Memory B cell (primary cell): ENCODE results near the gene PTGIS.

Experiments used
- ATAC-seq: fragments of 150-1000 bp; cut with Tn5 transposase; 2 replicates; pipeline ENCODE4 v1.10.0; 2021; ENCODE audit warnings: low read depth, mild to moderate bottlenecking, moderate library complexity
- DNase-seq, 2 donors: peaks; one replicate each; pipeline ENCODE4 v3.0.0; 2022; ENCODE audit warnings: low spot score in 2 of 2
- H3K27ac Mint-ChIP-seq: one replicate; pipeline ENCODE4 v1.8.0; 2022; ENCODE audit warnings: mild to moderate bottlenecking, moderate library complexity, mixed read lengths
- H3K27me3 Mint-ChIP-seq: one replicate; pipeline ENCODE4 v1.8.0; 2022; ENCODE audit warnings: mixed read lengths
- H3K36me3 Mint-ChIP-seq: one replicate; pipeline ENCODE4 v1.8.0; 2022; ENCODE audit warnings: mild to moderate bottlenecking, mixed read lengths
- H3K4me1 Mint-ChIP-seq: one replicate; pipeline ENCODE4 v1.8.0; 2022; ENCODE audit warnings: mixed read lengths
- H3K4me3 Mint-ChIP-seq: one replicate; pipeline ENCODE4 v1.8.0; 2022; ENCODE audit warnings: mild to moderate bottlenecking, moderate library complexity, mixed read lengths
- H3K9me3 Mint-ChIP-seq: one replicate; pipeline ENCODE4 v1.8.0; 2022; ENCODE audit warnings: mixed read lengths

The PTGIS gene

DNA sequence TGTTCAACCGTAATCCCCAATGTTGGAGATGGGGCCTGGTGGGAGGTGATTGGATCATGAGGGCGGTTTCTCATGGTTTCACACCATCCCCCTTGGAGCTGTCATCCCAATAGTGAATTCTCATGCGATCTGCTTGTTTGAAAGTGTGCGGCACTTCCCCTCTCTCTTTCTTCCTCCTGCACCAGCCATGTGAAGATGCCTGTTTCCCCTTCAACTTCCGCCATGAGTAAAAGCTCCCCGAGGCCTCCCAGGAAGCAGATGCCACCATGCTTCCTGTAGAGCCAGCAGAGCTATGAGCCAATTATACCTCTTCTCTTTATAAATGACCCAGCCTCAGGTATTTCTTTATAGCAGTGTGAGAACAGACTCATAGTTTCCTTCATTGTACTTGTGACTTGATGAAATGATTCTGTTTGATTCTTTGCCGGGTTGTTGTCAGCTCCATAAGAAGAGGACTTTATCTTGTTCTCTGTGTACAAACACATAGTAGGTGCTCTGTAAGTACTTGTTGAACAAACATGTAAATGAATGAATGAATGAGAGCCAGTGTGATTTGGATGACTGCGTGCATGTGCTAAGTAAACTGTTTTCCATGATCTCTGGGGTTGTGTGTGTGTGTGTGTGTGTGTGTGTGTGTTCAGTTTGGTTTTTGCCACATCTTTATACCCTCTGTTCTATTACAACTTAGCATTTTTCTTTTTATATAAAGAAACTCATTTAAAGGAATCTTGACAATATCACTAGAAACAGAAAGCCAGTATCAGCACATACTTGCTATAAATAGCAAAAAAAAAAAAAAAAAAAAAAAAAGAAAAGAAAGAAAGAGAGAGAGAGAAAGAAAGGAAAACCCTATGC lies 22.5 kb upstream of the PTGIS start:
- Mint-ChIP-seq H3K4me1 (peaks cover 11% of the 10 kb centered on the region), H3K36me3 (no peaks in the 10 kb centered on the region), H3K27me3 (peaks cover 29% of the 10 kb centered on the region), H3K27ac (no peak overlapping the region), H3K9me3 (peaks cover 15% of the 10 kb centered on the region), H3K4me3 (no peak overlapping the region)
- ATAC-seq (no peak), DNase-seq (no peak)

DNA sequence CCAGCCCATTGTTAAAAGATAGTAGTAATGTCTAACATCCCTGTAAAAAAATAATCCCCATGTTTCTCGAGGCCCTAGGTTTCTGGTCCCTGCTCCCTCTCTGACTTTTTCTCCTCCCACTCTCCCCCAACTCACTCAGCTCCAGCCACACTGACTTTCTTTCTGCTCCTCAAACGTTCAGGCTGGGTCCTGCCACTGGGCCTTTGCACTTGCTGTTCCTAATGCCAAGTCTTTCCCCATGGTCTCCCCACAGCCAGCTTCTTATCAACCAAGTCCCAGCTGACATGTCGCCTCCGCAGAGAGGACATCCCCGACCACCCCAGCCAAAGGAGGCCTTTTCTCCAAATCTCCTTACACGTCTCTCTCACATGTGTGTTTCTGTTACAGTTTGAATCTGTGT lies 21.8 kb upstream of the PTGIS start:
- Mint-ChIP-seq H3K36me3 (no peaks in the 10 kb centered on the region), H3K27ac (no peak overlapping the region), H3K4me1 (peaks cover 11% of the 10 kb centered on the region), H3K27me3 (peaks cover 26% of the 10 kb centered on the region), H3K9me3 (peaks cover 15% of the 10 kb centered on the region), H3K4me3 (no peak overlapping the region)
- ATAC-seq (no peak), DNase-seq (no peak)

DNA sequence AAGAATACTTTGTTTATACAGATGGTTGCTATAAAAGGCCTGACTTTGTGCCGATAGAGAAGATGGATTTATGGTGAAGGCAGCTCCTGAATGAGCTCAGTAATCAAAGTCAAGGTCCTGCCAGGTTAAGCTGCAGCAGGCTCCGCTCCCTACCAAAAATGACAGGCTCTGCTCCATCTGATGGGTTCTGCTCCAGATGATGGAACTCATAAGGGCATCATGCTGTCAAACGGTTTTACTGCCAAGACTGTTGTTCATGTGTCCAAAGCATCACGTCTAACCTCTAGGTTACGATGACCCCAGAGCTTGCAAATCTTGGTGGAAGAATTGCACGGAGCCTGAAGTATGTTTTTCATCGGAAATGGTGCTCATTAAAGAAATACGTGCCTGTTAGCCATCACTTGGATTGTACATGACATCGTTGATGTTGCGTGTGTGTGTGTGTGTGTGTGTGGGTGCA lies 19.2 kb upstream of the PTGIS start:
- no peak overlapping the region for H3K4me3 Mint-ChIP-seq
- ATAC-seq (no peak), DNase-seq (no peak)
- H3K27me3 Mint-ChIP-seq: peaks cover 19% of the 10 kb centered on the region
- no peak overlapping the region for H3K27ac Mint-ChIP-seq
- no peaks in the 10 kb centered on the region for H3K36me3 Mint-ChIP-seq
- peaks cover 16% of the 10 kb centered on the region for H3K9me3 Mint-ChIP-seq
- peaks cover 9% of the 10 kb centered on the region for H3K4me1 Mint-ChIP-seq

DNA sequence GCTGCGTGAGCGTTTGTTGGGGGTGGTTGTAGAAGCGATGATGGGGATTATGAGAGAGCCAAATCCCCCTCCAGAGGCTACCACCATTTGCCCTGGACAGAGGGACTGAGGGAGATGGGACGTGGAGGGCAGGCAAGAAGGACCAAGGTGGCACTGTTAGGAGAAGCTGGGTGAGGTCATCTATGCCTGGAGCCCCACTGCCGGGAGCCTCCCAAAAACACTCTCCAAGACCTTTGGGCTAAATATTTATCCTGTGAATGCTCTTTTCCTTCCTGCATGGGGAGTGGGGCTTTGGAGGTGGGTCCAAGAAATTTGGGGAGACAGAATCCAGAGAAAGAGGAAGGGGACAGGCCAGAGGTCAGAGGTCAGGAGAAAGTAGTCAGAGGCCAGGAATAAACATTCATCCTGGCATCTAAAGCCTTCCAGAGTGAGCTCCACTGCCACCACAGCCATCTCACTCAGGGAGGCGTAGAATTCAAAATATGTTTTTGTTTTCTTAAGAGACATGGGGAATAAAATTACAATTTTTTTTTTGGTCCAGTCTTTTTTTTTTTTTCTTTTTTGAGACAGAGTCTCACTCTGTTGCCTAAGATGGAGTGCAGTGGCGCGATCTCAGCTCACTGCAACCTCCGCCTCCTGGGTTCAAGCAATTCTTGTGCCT lies 17.8 kb upstream of the PTGIS start:
- no peaks in the 10 kb centered on the region for H3K36me3 Mint-ChIP-seq
- ATAC-seq (no peak), DNase-seq (no peak)
- H3K4me3 Mint-ChIP-seq: no peak overlapping the region
- peaks cover 12% of the 10 kb centered on the region for H3K9me3 Mint-ChIP-seq
- H3K27me3 Mint-ChIP-seq: peaks cover 17% of the 10 kb centered on the region
- no peak overlapping the region for H3K27ac Mint-ChIP-seq
- peaks cover 6% of the 10 kb centered on the region for H3K4me1 Mint-ChIP-seq

DNA sequence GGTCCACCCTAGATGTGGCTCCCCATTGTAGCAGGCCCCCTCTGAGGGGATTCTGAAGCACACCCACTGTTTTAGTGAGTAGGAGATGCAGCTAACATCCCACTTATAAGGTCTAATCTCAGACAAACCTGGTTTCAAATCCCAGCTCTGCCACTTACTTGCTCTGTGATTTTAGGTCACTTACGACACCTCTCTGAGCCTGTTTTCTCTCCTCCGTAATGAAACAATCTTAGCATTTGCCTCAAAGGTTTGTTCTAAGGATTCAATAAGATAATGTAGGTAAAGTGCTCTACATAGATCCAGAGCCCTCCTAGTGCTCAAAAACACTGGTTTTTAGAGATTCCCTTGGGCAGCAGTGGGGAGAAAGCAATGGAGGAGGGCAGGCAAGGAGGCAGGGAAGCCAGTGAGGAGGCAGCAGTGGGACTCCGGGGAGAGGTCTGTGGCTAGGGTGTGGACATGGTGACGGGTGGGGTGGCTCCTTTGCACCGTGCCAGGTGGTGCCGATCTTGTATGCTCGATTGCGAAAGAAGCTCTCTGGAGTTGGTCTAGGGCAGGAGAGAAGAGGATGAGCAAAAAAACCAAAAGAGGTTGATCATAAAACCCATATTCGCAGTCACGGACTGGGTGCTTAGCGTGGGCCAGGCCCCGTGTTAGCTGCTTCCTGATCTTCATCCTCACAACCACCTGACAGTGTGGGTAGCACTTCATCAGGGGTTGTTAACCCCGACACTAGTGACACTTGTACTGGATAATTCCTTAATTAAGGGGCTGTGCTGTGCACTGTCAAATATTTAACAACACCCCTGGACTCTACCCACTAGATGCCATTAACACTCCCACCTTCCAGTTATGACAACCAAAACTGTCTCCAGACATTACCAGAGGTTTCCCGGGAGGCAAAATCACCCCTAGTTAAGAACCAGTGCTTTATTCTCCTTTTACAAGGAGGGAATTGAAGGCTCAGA lies 16.8 kb upstream of the PTGIS start:
- H3K4me3 Mint-ChIP-seq: no peak overlapping the region
- no peaks in the 10 kb centered on the region for H3K4me1 Mint-ChIP-seq
- ATAC-seq (no peak), DNase-seq (no peak)
- peaks cover 4% of the 10 kb centered on the region for H3K9me3 Mint-ChIP-seq
- H3K36me3 Mint-ChIP-seq: no peaks in the 10 kb centered on the region
- no peak overlapping the region for H3K27ac Mint-ChIP-seq
- peaks cover 18% of the 10 kb centered on the region for H3K27me3 Mint-ChIP-seq

DNA sequence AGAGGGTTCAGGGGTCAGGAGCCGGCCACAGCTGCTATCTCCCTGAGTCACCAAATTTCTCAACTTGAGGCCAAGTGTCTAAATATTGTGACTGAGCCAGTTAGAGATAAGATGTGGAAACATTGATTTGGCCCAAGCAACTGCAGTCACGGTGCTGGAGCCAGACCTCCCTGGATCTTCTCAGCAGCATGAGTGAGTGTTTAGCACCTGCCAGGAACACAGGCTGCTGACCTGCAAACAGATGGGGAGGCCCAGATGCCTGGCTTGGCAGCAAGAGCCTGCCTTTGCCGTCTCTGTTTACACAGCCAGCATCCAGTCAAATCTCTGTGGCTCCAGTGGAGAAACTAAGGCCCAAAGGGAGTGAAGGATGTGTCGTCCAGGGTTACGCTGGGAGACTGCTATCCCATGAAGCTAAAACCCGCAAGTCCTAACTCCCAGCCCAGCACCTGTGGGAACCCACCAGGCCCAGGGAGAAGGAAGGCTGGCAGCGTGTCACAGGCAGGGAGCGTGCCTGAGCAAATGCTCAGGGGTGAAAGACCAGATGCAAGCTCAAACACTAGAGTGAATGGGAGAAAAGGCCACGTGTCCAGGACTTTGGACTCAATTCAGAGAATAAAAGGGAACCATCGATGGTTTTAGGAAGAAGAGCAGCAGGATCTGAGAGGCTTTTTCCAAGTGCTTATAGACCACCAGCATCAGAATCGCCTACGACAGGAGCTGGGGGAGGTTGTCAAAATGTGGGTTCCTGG lies 15.9 kb upstream of the PTGIS start:
- ATAC-seq (no peak), DNase-seq (no peak)
- peaks cover 18% of the 10 kb centered on the region for H3K27me3 Mint-ChIP-seq
- H3K4me3 Mint-ChIP-seq: no peak overlapping the region
- no peaks in the 10 kb centered on the region for H3K36me3 Mint-ChIP-seq
- no peak overlapping the region for H3K27ac Mint-ChIP-seq
- H3K9me3 Mint-ChIP-seq: peaks cover 3% of the 10 kb centered on the region
- no peaks in the 10 kb centered on the region for H3K4me1 Mint-ChIP-seq

DNA sequence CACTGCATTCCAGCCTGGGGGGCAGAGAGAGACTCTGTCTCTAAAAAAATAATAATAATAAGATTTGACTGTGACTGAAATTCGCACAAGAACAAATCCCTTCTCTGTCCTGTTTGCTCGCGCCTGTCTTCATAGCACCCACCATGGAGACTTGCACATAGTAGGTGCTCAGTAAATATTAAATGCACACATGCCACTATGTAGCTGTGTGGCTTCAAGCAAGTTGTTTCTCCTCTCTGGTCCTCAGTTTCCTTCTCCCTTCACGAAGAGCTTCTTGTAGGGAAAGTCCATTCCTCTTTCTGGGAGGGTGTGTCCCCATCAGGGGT lies 15.4 kb upstream of the PTGIS start:
- no peaks in the 10 kb centered on the region for H3K4me1 Mint-ChIP-seq

DNA sequence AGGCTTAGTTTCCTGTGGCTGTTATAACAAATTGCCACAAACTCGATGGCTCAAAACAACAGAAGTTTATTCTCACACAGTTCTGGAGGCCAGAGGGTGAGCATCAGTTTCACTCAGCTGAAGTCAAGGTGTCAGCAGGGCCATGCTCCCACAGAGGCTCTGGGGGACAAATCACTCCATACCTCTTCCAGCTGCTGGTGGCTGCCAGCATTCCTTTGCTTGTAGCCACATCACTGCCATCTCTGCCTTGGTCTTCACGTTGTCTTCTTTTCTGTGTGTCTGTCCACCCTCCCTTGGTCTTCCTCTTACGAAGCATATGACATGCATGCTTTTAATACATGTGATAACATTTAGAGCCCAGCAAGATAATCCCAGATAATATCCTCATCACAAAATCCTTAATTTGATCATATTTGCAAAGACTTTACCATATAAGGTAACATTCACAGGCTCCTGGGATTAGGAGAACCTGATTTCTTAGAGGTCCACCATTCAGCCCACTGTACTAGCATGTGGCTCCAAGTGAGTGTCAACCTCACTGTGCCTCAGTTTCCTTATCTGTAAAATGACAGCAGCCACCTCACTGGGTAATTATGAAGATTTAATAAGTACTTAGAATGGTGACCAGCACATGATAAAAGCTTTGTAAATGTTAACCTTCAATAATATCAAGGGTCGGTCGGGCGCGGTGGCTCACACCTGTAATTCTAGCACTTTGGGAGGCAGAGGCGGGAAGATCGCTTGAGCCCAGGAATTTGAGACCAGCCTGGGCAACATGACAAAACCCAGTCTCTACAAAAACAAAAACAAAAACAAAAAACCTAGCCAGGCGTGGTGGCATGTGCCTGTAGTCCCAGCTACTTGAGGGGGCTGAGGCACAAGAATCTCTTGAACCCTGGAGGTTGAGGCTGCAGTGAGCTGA lies 14.7 kb upstream of the PTGIS start:
- peaks cover 3% of the 10 kb centered on the region for H3K9me3 Mint-ChIP-seq

More for the DNA sequence above, 15.4 kb upstream of the PTGIS start:
- Mint-ChIP-seq H3K4me3 (no peak overlapping the region), H3K27ac (no peak overlapping the region), H3K36me3 (no peaks in the 10 kb centered on the region), H3K9me3 (peaks cover 3% of the 10 kb centered on the region), H3K27me3 (peaks cover 14% of the 10 kb centered on the region)
- ATAC-seq (no peak), DNase-seq (no peak)

DNA sequence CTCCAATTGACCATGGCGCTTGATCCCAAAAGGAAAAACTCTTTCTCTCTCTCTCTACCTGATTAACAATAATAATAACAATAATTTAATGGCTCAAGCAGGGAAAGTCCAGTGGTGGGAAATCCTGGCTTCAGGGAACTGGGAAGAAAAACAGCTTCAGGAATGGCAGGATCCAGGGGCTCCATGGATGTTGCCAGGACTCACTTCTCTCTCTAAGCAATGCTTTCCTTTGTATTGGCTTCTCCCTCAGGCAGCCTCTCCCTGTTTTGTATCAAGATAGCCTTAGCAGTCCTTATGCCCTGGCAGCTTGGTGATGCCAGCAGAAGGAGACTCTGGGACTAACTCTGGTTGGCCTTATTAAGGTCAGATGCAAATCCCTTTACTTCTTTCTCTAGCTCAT lies 13.5 kb upstream of the PTGIS start:
- Mint-ChIP-seq H3K36me3 (no peaks in the 10 kb centered on the region), H3K4me1 (no peaks in the 10 kb centered on the region), H3K4me3 (no peak overlapping the region), H3K27ac (no peak overlapping the region), H3K27me3 (peaks cover 12% of the 10 kb centered on the region), H3K9me3 (peaks cover 3% of the 10 kb centered on the region)
- DNase-seq (no peak), ATAC-seq (no peak)

More for the DNA sequence above, 14.7 kb upstream of the PTGIS start:
- H3K36me3 Mint-ChIP-seq: no peaks in the 10 kb centered on the region
- no peak overlapping the region for H3K27ac Mint-ChIP-seq
- no peak for ATAC-seq
- no peak overlapping the region for H3K4me3 Mint-ChIP-seq
- H3K4me1 Mint-ChIP-seq: no peaks in the 10 kb centered on the region
- no peak for DNase-seq
- peaks cover 14% of the 10 kb centered on the region for H3K27me3 Mint-ChIP-seq

DNA sequence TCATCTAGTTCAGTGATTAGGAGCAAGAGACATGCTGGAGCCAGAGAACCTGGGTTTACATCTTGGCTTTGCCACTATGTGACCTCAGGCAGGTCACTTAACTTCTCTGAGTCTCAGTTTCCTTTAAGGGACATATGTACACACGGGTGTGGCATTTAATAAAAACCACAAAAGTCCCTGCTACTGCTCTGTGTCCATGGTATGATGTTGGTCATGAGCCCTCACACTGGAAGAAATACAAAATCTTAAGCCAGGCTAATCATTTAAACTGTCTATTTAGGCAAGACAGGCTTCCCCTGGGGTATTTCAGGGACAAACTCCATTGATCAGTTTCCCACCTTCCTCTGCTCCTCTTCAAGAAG lies 12.9 kb upstream of the PTGIS start:
- no peaks in the 10 kb centered on the region for H3K36me3 Mint-ChIP-seq
- H3K27me3 Mint-ChIP-seq: peaks cover 12% of the 10 kb centered on the region
- peaks cover 3% of the 10 kb centered on the region for H3K9me3 Mint-ChIP-seq
- DNase-seq: no peak
- H3K27ac Mint-ChIP-seq: no peak overlapping the region
- H3K4me1 Mint-ChIP-seq: no peaks in the 10 kb centered on the region
- no peak for ATAC-seq
- no peak overlapping the region for H3K4me3 Mint-ChIP-seq

DNA sequence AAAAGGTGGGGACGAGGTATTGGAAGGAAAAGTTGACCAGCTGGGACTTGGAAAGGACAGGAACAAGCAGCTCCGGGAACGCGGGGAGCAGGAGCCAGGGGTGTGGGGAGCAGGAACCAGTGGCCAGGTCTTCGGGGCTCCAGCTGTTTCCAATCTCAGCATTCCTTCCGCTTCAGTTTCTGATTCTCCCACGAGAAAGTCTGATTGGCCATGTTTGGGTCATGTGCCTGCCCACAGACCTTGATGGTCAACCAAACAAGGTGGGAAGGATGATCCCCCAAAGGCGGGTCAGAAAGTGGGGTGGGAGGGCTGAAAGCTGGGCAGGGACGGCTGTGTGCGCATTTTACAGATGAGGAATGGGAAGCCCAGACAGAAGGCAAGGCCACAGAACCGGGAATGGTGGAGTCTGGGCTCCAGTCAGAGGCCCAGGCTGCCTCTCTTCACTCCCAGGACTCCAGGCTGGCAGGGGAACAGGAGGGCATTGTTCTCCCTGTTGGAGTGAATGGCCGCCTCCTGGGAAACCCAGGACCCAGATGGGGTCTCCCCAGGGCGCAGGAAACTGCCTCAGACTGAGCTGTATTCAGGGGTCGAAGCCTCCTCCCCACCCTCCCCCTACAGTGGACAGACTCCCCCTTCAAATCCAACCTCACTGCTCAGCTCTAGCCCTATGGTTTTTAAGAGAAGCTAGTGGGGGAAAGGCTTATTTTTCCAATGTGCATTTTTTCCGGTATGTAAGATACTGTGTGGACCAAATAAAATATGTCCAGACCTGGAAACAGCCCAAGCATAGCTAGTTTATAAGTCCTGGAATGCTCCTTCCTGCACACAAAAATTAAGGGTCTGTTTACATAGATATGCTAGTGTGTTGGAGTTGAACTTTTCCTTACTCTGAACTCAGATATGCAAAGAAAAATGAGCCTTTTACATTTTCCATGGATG lies 12.2 kb upstream of the PTGIS start:
- Mint-ChIP-seq H3K4me3 (no peak overlapping the region), H3K36me3 (no peaks in the 10 kb centered on the region), H3K4me1 (no peaks in the 10 kb centered on the region), H3K27ac (no peak overlapping the region), H3K27me3 (peaks cover 7% of the 10 kb centered on the region), H3K9me3 (peaks cover 3% of the 10 kb centered on the region)
- DNase-seq (no peak), ATAC-seq (no peak)

DNA sequence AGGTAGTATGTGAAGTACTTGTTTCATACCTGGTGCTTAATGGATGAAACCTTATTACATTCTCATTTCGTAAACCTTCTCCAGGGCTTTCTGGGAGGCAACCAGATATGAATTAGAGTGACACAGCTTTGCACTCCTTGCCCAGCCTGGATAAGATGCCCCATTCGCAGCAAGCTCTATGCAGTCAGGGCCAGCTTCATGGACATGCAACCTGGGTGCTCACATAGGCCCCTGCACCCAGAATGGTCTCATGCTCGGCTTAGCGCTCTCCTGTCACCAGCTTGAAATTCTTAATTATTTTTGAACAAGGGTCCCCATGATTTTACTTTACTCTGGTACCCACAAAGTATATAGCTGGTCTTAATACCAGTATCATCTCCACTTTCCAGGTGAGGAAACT lies 11.3 kb upstream of the PTGIS start:
- H3K4me3 Mint-ChIP-seq: no peak overlapping the region
- peaks cover 4% of the 10 kb centered on the region for H3K27me3 Mint-ChIP-seq
- H3K4me1 Mint-ChIP-seq: no peaks in the 10 kb centered on the region
- DNase-seq: no peak
- no peak for ATAC-seq
- H3K9me3 Mint-ChIP-seq: peaks cover 3% of the 10 kb centered on the region
- H3K27ac Mint-ChIP-seq: no peak overlapping the region
- H3K36me3 Mint-ChIP-seq: no peaks in the 10 kb centered on the region
